HG02943 (cell line): ENCODE data around the gene ENO4.

ENCODE experiments used
- ATAC-seq: cut with Tn5 transposase; IDR thresholded peaks from one replicate; pipeline ENCODE4 v1.9.1; 2021; ENCODE audit warnings: mild to moderate bottlenecking, low read depth, moderate library complexity; ENCODE audit not compliant: unreplicated experiment

Gene ENO4

GRCh38 chr10:116829711-116830110, 19.6 kb upstream of the ENO4 start:
- no peak for ATAC-seq

DNA sequence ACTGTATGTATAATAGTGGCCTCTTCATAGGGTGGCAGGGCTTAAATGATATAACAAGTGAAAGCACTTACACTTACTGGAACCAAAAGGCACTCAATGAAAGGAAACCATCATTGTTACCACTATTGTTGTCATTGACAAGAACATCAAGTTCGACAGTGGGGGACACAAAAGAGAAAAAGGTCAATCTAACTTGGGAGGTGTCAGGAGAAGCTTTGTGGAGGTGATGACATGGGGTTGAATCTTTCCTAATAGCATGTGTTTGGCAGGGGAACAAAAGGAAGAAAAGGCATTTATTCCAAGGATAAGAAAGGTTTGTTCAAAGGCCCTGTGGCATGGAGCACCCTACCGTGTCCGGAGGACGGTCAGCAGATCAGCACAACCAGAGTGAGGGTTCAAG, 18.2 kb upstream of the ENO4 start:
- no peak for ATAC-seq

DNA sequence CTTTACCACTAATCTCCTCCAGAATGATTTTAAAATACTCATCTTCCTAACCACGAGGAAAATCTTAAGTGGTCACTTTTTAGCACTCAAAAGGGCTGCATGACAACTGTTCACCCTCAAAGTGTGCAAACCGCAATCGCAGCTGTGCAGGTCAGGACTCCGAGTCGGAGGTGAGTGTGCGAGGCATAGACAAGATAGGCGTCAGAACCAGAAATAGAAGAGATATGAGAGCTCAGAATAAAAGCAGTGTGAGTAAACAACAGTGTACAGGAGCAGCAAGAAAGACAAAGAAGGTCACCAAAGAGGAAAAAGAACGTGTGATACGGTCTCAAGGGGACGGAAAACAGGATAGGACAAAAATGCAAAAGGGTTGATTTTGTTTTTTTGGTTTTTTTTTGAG, 17.5 kb upstream of the ENO4 start:
- no peak for ATAC-seq

GRCh38 chr10:116833986-116834985, 15.0 kb upstream of the ENO4 start:
- no peak for ATAC-seq

DNA sequence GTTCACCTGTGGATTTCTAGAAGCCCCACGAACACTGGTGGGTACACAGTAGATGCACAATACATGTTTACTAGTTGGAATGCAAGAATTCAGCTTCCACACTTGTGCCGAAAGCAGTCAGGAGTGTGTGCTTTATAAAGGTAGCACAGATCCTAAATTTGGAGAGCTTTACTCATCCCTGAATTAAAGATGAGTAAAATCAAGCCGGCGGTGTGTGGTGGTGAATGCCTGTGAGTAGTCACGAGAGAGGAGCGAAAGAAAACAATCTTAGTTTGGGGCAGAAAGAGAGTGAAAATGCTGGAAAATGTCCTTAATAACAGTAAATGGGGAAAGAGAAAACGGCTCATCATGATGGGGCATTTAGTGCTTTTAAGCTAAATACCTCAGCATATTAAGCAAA, 13.6 kb upstream of the ENO4 start:
- no peak for ATAC-seq

- no peak for ATAC-seq
Observed at GRCh38 chr10:116836083-116836482, 13.2 kb upstream of the ENO4 start.

DNA sequence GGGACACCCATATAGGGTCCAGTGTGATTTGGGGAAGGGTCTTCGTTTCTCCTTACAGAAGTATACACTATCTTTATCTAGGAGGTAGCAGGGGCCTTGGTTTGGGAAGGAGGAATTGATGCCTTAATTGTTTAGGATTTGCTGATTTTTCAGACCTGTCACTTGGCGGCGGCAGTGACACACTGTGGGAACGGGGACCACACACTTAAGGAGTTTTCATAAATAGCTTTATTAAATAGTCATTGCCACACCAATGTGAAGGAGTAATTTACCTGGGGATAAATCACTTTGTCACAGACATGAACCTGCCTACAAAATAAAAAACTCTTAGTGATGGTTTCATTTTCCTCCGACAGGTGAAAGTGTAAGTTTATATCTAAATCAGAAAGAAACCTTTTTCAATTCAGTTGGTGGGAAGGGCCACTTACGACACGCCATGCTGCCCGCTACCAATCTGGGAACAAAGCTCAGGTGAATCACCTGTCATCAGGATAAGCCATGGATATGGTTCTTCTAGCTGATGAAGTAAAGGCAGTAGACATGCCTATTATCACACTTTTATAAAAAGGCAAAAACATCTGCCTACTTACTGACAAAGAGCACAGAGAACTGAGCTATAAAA, 12.3 kb upstream of the ENO4 start:
- no peak for ATAC-seq

- no peak for ATAC-seq
Observed at GRCh38 chr10:116838143-116838725, 11.1 kb upstream of the ENO4 start.

GRCh38 chr10:116840389-116841075, 8.8 kb upstream of the ENO4 start:
- no peak for ATAC-seq

DNA sequence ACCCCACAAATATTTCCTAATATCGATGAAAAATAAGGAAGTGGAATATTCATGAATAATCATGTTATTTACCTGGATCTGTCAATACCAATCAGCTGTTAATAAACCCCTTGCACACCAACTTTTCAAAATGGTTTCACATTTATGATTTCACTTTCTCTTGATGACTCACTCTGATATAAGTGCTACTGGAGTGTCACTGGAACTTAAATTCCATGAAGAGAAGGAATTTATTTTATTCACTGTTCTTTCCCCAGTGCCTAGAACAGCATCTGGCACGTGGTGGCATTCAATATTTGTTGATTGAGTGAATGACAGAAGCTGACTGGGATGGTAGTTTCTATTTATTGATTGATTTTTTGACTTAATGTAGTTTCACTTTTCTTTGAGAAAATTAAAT, 3.5 kb upstream of the ENO4 start:
- no peak for ATAC-seq

- ATAC-seq, result peak; percentile 69
Observed at GRCh38 chr10:116848032-116848943, 1.0 kb upstream of the ENO4 start.

GRCh38 chr10:116848944-116849247, 403 bp upstream of the ENO4 start:
- no peak for ATAC-seq

- ATAC-seq, result no peak
Observed at GRCh38 chr10:116850058-116850611, 836 bp downstream of the ENO4 start.

GRCh38 chr10:116852246-116852645, 2.9 kb downstream of the ENO4 start:
- ATAC-seq, result no peak

DNA sequence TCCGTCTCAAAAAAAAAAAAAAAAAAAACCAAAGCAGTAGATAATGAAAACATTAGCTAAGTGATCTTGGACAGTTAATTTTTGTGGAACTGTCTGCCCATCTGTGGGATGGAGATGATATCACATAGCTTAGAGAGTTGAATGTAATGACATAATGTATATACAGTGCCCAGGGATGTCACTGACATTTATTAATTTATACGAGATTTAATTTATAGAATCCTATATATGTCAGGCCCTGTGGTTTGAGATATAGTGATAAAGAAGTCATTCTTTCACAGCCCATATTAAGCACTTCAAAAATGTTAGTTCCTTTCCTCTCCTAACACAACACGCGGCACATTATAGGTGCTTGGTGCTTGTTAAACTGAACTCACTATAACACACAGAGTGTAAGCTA, 4.0 kb downstream of the ENO4 start:
- ATAC-seq, result no peak

- no peak for ATAC-seq
Observed at GRCh38 chr10:116853701-116854100, 4.4 kb downstream of the ENO4 start.

GRCh38 chr10:116857156-116857555, 7.9 kb downstream of the ENO4 start:
- ATAC-seq, result no peak

DNA sequence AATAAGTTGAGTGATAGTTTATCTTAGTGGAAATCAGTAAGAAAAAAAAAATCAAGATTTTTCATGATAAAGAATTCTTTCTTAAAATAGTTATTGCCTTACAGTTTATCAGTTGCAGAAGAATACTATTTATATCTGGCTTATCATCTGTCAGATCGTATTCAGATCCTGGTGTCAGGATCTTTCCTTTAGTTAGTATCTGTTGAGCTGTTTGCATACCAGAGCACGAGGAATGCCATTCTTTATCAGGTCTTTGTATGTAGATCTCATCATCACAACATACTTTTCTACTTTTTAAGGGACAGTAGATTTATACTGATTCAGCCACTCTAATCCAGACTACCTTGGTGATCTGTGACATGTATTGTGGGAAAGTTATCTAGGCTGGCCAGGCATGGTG, 12.5 kb downstream of the ENO4 start:
- ATAC-seq, result no peak

- no peak for ATAC-seq
Observed at GRCh38 chr10:116864436-116864835, 15.1 kb downstream of the ENO4 start.

- no peak for ATAC-seq
Observed at GRCh38 chr10:116866066-116866465, 16.8 kb downstream of the ENO4 start.
